WTC11 (cell line): ENCODE results near the gene MTM1.

ENCODE experiments used
- CREB1 ChIP-seq: sonication (generic); formaldehyde crosslinking; IDR thresholded peaks from 2 replicates; pipeline ENCODE4 v1.8.0; 2023; ENCODE audit warnings: mild to moderate bottlenecking, missing genetic modification reagents
- CREM ChIP-seq: sonication (generic); formaldehyde crosslinking; IDR thresholded peaks from 2 replicates; pipeline ENCODE4 v1.8.1; 2022; ENCODE audit warnings: mild to moderate bottlenecking, missing genetic modification reagents, moderate library complexity
- CTCF ChIP-seq: fragments of 200-600 bp; IDR thresholded peaks from 2 replicates; pipeline ENCODE4 v1.8.0; 2022; ENCODE audit warnings: antibody characterized with exemption
- E2F1 ChIP-seq: sonication (generic); formaldehyde crosslinking; IDR thresholded peaks from 2 replicates; pipeline ENCODE4 v1.8.0; 2022; ENCODE audit warnings: mild to moderate bottlenecking, missing genetic modification reagents
- E2F5 ChIP-seq: sonication (generic); formaldehyde crosslinking; IDR thresholded peaks from 2 replicates; pipeline ENCODE4 v1.8.1; 2022; ENCODE audit warnings: mild to moderate bottlenecking, moderate library complexity, missing genetic modification reagents
- IRF2 ChIP-seq: sonication (generic); formaldehyde crosslinking; IDR thresholded peaks from 2 replicates; pipeline ENCODE4 v1.8.0; 2022; ENCODE audit warnings: low read depth, missing genetic modification reagents, borderline replicate concordance
- JUN ChIP-seq: sonication (generic); formaldehyde crosslinking; IDR thresholded peaks from 2 replicates; pipeline ENCODE4 v1.8.0; 2023; ENCODE audit warnings: mild to moderate bottlenecking, missing genetic modification reagents
- NR1H2 ChIP-seq: sonication (generic); formaldehyde crosslinking; IDR thresholded peaks from 2 replicates; pipeline ENCODE4 v1.9.0; 2021; ENCODE audit warnings: mild to moderate bottlenecking, moderate library complexity, missing genetic modification reagents
- SMAD3 ChIP-seq: sonication (generic); formaldehyde crosslinking; IDR thresholded peaks from 2 replicates; pipeline ENCODE4 v1.8.0; 2022; ENCODE audit warnings: missing genetic modification reagents, mild to moderate bottlenecking, borderline replicate concordance
- STAT6 ChIP-seq: sonication (generic); formaldehyde crosslinking; conservative IDR thresholded peaks from 2 replicates; pipeline ENCODE4 v1.8.1; 2023; ENCODE audit warnings: mild to moderate bottlenecking, low read depth, missing genetic modification reagents, moderate library complexity
- TCF7 ChIP-seq: sonication (generic); formaldehyde crosslinking; IDR thresholded peaks from 2 replicates; pipeline ENCODE4 v1.8.0; 2022; ENCODE audit warnings: mild to moderate bottlenecking, low read depth, missing genetic modification reagents, moderate library complexity
- TEAD1 ChIP-seq: sonication (generic); formaldehyde crosslinking; IDR thresholded peaks from 2 replicates; pipeline ENCODE4 v1.8.0; 2022; ENCODE audit warnings: mild to moderate bottlenecking, missing genetic modification reagents
- ZNF138 ChIP-seq: sonication (generic); formaldehyde crosslinking; conservative IDR thresholded peaks from 2 replicates; pipeline ENCODE4 v1.8.1; 2022; ENCODE audit warnings: mild to moderate bottlenecking, moderate library complexity, missing genetic modification reagents
- ZNF416 ChIP-seq: fragments of 250-450 bp; sonication (Bioruptor Pico); IDR thresholded peaks from 2 replicates; pipeline ENCODE4 v1.9.0; 2021; ENCODE audit warnings: mild to moderate bottlenecking, inconsistent platforms

- TF ChIP-seq CTCF: no peak
- no peak for TF ChIP-seq E2F1 (CRISPR knock-in tag)
- no peak for TF ChIP-seq E2F5 (CRISPR knock-in tag)
- no peak for TF ChIP-seq CREM
- TF ChIP-seq ZNF416 (CRISPR knock-in tag): no peak
- no peak for TF ChIP-seq NR1H2 (CRISPR knock-in tag)
- TF ChIP-seq IRF2 (CRISPR knock-in tag): no peak
- TF ChIP-seq SMAD3 (CRISPR knock-in tag): no peak
- TF ChIP-seq ZNF138: no peak
- no peak for TF ChIP-seq JUN (CRISPR knock-in tag)
- no peak for TF ChIP-seq TCF7 (CRISPR knock-in tag)
- no peak for TF ChIP-seq CREB1 (CRISPR knock-in tag)
- TF ChIP-seq TEAD1 (CRISPR knock-in tag): no peak
- TF ChIP-seq STAT6 (CRISPR knock-in tag): no peak
Observed at GRCh38 chrX:150610446-150610845, 42.0 kb downstream of the MTM1 start.
